DMS114 treated with DMSO at 0.1 percent for 48 hours (cell line): ENCODE measurements around the gene ANKRD63.

ENCODE experiments used
- DNase-seq: peaks from one replicate; lab custom pipeline; 2025; ENCODE audit not compliant: unreplicated experiment; lab: John Stamatoyannopoulos, UW

Gene ANKRD63

GRCh38 chr15:40313531-40314398 is 30.9 kb upstream of the ANKRD63 start:
- DNase-seq, result no peak

- DNase-seq, result no peak
These were observed 29.7 kb upstream of the ANKRD63 start for GRCh38 chr15:40312370-40313158.

GRCh38 chr15:40310993-40311392 is 28.1 kb upstream of the ANKRD63 start:
- no peak for DNase-seq

GRCh38 chr15:40310001-40310959 is 27.4 kb upstream of the ANKRD63 start:
- no peak for DNase-seq

- no peak for DNase-seq
These were observed 26.5 kb upstream of the ANKRD63 start for GRCh38 chr15:40309344-40309862.

- DNase-seq, result no peak
These were observed 24.8 kb upstream of the ANKRD63 start, which contains the start of gene PLCB2 for GRCh38 chr15:40307421-40308211. PLCB2 (minus strand) TSS chr15:40307935; CDS start chr15:40307672, 263 bp downstream.

- DNase-seq, result no peak
These were observed 24.0 kb upstream of the ANKRD63 start for GRCh38 chr15:40306908-40307307.

GRCh38 chr15:40306371-40306770 is 23.5 kb upstream of the ANKRD63 start:
- no peak for DNase-seq

GRCh38 chr15:40305281-40305680 is 22.4 kb upstream of the ANKRD63 start:
- DNase-seq, result no peak

GRCh38 chr15:40303576-40303975 is 20.7 kb upstream of the ANKRD63 start:
- no peak for DNase-seq

GRCh38 chr15:40302981-40303380 is 20.1 kb upstream of the ANKRD63 start:
- DNase-seq, result no peak

GRCh38 chr15:40302288-40302886 is 19.5 kb upstream of the ANKRD63 start:
- DNase-seq, result no peak

- no peak for DNase-seq
These were observed 18.8 kb upstream of the ANKRD63 start for GRCh38 chr15:40301467-40302179.

GRCh38 chr15:40300771-40301170 is 17.9 kb upstream of the ANKRD63 start:
- no peak for DNase-seq

- DNase-seq, result no peak
These were observed 17.5 kb upstream of the ANKRD63 start for GRCh38 chr15:40300367-40300766.

- DNase-seq, result no peak
These were observed 15.5 kb upstream of the ANKRD63 start for GRCh38 chr15:40298216-40298935.

- no peak for DNase-seq
These were observed 14.5 kb upstream of the ANKRD63 start for GRCh38 chr15:40297356-40297755.

- no peak for DNase-seq
These were observed 13.8 kb upstream of the ANKRD63 start for GRCh38 chr15:40296561-40297230.
